Neural cell (in vitro differentiated cells): ENCODE measurements around the gene ITFG1.

Experiments
- CTCF ChIP-seq: fragments of 450-650 bp; IDR thresholded peaks from 2 replicates; pipeline ENCODE4 v1.5.1; 2014; ENCODE audit warnings: antibody characterized with exemption, mild to moderate bottlenecking, moderate library complexity; ENCODE audit not compliant: poor library complexity, severe bottlenecking
- POLR2AphosphoS5 ChIP-seq: IDR thresholded peaks from 2 replicates; pipeline ENCODE4 v1.6.1; 2012

GRCh38 chr16:47395733-47396498 lies 64.9 kb downstream of the ITFG1 start:
- TF ChIP-seq CTCF = no peak
- TF ChIP-seq POLR2AphosphoS5 = no peak
